AG20443 (cell line): ENCODE data around the gene MUCL3.
"Not testable (repeated sequence)": the region's sequence is repeated elsewhere in the genome, so short reads cannot be mapped to it uniquely, and the experiment has no call there.

ENCODE experiments used
- DNase-seq: peaks from one replicate; pipeline ENCODE4 v3.0.0; 2012; ENCODE audit warnings: low spot score, mixed read lengths

MUCL3 gene

DNA sequence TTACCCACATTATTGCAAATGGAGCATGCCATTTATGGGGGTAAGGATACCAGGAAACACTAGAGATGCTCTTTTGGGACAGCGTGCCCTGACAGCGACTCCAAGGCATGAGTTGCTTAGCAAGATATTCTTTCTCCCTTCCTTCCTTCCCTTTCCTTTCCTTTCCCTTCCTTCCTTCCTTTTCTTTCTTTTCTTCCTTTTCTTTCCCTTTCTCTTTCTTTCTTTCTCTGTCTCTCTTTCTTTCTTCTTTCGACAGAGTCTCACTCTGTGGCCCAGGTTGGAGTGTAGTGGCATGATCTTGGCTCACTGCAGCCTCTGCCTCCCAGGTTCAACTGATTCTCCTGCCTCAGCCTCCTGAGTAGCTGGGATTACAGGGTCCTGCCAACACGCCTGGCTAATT is 3.3 kb downstream of the MUCL3 start:
- DNase-seq = no peak

DNA sequence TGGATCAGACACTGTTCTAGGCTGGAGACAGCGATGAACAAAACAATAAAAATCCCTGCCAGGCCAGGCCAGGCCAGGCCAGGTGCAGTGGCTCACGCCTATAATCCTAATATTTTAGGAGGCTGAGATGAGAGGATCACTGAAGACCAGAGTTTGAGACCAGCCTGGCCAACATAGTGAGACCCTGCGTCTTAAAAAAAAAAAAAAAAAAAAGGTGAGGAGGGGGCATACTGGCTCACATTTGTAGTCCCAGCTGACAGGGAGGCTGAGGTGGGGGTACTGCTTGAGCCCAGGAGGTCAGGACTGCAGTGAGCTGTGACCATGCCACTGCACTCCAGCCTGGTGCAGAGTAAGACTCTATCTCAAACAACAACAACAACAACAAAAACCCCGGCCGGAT is 4.5 kb downstream of the MUCL3 start:
- DNase-seq = no peak

DNA sequence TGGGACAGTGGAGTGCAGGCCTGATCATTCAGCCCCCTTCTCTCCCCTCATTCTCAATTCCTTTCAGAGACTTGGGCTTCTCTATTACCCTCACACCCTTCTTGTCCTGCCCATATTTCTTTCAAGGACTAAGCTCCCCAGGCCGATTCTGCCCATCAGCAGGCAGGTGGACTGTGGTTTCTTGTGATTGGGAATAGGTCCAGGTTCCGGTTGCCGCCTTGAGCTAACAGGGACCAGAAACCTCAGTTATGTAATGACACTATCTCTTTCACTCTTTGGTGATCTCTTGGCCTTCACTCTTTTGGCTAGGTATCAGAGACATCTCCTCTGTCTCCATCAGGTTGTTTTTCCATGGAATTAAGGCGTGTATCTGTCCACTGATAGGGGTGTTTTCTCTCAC is 6.5 kb downstream of the MUCL3 start:
- no peak for DNase-seq

DNA sequence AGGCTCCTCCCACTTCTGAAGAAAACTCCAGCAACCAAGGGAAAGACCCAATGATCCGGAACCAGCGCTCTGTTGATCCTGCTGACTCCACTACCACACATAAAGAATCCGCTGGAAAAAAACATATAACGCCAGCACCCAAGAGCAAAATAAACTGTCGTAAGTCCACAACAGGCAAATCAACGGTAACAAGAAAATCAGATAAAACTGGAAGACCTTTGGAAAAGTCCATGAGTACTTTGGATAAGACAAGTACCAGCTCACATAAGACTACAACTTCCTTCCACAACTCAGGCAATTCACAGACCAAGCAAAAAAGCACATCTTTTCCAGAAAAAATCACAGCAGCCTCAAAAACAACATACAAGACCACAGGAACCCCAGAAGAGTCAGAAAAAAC is 8.0 kb downstream of the MUCL3 start:
- DNase-seq = no peak

DNA sequence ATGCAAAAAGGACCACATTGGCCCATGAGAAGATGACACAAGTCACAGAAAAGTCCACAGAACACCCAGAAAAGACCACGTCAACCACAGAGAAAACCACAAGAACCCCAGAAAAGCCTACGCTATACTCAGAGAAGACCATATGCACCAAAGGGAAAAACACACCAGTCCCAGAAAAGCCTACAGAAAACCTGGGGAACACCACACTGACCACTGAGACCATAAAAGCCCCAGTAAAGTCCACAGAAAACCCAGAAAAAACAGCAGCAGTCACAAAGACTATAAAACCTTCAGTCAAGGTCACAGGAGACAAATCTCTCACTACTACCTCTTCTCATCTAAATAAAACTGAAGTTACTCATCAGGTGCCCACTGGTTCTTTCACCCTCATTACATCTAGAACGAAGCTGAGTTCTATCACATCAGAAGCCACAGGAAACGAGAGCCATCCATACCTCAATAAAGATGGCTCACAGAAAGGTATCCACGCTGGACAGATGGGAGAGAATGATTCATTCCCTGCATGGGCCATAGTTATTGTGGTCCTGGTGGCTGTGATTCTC is 11.2 kb downstream of the MUCL3 start:
- DNase-seq = no peak

DNA sequence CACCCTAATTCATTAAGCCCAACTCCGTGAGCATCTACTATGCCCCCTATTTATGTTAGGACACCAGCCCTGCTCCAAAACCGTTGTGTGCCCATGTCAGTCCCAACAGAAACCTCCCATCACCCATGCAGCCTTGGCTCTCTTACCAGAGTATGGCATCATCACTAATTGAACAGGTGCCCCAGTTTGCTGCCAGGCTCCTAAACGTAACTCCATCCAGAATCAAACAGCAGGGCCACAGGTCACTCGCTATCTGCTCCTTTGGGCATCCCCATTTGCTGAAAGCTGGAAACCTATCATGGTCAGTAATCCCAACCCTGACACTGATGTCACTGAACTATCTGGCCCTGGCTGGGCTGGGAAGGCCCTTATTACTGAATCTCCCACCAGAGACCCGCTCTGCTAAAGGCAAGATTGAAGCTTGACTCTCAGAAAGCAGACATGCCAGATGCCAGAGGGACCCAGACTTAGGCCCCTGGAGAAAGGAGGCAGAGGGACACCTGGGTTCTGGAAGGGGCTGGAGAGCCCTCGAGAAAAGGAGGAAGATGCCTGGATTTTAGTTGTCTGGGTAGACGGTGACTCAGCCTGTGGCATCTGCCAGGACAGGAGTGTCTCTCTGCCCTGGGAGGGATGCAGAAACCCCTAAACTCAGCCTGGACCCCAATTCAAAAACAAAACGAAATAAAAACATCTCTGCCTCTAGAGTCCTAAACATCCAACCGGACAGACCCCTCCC is 14.0 kb downstream of the MUCL3 start:
- DNase-seq = no peak

DNA sequence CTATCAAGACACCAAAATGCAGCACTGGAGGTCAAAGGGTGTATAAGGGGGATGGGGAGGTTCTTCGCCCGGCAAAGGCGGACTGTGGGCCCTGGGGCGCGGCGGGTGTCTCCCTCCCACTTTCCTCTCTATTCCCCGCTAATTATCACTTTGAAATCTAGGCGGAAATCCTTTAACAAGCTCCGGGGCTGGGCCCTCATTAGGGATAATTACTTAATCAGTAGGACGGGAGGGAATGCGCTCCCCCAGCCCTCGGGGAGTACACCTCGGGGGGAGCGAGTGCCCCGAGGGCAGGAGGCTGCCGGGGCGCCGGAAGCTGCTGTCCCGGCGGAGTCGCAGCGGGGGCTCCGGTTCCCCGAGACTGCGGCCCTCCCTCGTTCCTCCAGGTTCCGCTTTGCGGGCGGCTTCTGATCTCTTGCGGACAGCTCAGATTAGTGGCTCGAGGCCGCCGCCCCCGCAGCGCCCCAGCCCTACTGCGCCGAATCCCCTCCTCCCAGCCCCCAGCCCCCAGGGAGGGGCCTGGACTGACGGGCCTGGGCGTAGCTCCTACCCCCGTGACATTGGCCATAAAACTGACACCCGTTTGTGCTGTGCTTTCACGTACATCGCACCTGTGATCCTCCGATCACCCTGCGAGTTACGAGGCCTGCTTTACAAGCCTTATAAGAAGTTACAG is 14.7 kb downstream of the MUCL3 start:
- DNase-seq = peak; percentile 63

DNA sequence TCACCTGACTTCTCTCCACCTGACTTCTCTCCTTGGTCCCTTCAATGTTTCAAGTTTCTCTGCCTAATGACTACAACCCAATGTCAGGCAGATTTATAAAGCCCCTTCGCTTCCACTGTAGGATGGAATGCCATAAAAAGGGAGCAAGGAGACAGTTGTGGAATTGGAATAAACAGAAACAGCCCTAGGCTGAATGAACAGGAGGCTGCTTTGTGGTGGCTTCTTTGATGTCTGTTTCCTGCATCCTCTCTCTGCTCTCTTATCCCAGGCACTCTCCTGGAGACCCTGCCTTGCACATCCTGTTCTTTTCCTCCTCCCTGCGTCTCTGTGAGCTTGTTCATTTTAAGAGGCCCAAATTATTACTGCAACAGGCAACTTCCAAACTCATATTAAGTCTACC is 16.9 kb downstream of the MUCL3 start:
- DNase-seq = no peak

DNA sequence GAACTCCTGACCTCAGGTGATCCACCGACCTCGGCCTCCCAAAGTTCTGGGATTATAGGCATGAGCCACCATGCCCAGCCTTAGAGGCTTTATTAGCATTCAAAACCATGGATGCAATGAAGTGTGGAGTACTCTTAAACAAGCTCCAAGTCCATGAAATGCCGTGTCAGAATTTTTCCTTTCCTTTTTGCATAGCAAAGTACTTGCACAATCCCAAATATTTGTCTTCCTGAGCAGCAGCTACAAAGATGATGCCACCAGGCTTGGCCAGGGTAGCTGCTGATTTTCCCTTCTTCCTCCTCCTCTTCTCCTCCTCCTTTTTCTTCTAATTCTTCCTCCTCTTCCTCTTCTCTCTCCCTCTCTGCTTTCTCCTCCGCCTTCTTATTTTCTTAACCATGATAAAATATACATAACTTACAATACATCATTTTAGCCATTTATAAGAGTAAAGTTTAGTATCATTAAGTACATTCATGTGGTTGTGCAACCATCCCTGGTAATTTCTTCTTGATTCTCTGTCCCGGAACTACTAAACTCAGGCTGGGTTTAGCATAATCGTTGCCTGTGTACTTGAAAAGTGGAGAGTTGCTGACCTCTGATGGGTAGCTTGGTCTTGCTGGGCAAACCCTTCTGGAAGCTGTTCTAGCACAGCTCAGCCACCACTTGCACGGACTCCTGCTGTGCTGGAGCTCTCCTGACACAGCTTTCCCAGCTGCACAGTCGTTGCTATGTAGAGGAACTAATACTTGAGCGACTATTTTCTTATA is 20.3 kb downstream of the MUCL3 start:
- DNase-seq = peak; percentile 64

DNA sequence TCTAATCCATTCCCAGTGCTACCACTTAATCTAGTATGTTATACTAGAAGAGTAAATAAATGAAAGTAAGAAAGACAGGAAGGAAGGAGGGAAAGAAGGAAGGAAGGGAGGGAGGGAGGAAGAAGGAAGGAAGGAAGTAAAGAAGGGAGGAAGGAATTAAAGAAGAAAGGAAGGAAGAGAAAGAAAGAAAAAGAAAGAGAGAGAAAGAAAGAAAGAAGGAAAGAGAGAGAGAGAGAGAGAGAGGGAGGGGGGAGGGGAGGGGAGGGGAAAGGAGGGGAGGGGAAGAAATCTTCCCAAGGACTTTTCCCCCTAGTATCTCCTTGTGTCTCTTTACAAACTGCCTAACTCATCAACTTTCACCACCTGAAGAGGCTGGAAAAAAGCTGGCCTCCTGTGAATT is 21.9 kb downstream of the MUCL3 start:
- no peak for DNase-seq

DNA sequence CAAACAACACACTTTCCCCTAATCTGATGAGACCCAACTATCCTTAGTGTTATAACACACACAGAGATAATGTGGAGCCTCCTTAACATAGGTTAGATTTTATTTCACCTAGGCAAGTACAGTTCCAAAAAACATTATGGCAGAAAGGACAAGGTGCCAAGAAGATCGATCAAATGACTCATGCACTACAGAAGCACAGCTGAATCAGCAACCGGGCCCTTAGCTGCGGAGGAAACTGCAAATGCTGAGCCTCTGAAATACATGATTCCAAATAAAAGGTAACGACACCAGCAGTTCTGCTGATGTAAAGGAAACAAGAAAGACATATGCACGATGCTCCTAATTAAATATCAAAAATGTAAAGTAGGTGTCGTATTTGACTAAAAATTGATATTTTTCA is 22.9 kb downstream of the MUCL3 start:
- DNase-seq = no peak

DNA sequence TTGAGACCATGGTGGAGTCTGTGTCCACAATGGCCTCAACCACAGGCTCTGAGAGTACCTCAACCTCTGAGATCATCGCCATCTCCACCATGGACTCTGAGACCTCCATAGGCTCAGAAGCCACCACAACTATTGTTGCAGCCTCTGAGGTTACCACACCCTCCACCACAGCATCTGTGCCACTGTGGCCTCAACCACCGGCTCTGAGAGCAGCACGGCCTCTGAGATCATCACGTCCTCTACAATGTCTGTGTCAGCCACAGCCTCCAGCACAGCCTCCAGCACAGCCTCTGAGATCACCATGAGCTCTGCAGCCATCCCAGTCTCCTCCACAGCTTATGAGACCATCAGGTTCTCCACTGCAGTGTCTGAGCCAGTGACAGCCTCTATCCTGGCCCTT is 23.3 kb downstream of the MUCL3 start:
- no peak for DNase-seq

DNA sequence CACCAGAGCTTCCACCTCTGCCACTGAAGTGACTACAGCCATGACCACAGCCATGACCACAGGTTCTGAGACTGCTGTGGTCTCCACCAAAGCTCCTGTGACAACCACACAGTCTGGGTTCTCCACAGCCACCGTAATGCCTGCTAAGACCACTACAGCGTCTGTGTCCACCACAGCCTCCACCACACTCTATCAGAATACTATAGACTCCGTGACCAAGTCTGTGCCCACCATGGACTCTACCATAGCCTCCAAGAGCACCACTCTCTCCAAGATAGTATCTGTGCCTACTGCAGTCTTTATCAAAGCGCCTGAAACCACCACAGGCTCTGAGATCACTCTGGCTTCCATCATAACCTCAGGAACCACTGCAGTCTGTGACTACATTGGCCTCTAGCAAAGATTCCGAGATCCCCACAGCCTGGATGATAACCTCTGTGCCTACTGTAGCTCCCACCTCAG is 24.4 kb downstream of the MUCL3 start:
- no peak for DNase-seq

DNA sequence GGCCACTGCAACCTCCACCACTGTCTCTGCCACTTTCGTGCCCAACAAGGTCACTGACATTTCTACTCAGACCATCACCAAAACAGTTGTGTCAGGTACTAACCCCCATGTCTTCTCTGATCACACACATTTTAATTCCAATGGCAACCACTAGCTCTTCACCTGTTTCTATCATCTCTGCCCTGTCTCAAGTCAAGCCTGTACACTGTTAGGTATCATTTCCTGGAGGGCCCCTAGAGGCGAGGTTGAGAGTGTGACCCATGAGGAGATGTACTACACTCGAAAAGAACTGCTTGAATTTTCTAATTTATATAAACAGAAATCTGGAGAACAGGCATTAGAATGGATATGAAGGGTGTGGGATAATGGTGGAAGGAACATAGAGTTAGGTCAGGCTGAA is 25.4 kb downstream of the MUCL3 start:
- no peak for DNase-seq

DNA sequence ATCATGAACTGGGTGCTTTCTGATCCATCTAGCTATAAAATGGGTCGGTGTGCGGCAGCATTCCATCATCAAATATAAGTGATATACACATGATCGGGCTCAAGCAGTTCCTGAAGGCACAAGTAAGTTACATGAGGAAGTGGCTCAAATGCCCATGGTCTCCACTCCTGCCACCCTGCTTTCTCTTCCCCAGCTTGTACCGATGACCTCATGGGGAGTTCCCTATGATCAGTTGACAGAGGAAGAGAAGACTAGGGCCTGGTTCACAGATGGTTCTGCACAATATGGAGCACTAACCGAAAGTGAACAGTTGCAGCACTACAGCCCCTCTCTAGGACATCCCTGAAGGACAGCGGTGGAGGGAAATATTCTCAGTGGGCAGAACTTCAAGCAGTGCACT is 28.4 kb downstream of the MUCL3 start:
- DNase-seq = not testable (repeated sequence)

DNA sequence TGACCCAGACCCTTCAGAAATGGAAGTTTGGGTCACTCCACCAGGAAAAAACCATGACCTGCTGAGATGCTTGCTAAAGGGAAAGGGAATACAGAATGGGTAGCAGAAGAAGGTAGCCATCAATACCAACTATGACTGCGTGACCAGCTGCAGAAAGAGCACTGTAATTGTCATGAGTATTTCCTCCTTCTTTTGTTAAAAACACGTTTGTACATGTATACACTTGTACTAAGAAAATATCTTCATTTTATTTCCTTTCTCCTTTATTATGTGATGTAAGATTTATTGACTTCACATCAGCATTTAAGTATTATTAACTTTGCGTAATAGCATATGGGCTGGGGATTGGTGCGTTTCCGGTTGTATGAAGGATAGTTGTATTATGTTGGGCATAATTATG is 30.2 kb downstream of the MUCL3 start:
- no peak for DNase-seq

DNA sequence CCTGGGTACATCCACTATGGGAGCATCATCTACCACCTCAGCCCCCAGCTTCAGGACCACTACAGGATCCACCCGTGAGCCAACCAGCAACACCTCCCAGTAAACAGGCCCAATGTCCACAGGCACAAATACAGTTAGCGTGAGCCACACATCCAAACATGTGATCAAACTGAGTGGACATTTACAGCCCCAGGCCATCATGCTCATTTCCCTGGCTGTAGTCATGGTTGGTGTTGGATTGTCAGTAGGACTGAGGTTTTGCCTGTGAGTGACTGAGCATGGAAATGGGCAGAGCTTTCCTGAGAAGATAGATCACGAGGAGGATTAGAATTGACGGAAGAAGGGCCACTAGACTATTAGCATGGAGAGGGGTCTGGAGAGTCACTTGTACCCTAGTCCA is 32.0 kb downstream of the MUCL3 start:
- DNase-seq = no peak

DNA sequence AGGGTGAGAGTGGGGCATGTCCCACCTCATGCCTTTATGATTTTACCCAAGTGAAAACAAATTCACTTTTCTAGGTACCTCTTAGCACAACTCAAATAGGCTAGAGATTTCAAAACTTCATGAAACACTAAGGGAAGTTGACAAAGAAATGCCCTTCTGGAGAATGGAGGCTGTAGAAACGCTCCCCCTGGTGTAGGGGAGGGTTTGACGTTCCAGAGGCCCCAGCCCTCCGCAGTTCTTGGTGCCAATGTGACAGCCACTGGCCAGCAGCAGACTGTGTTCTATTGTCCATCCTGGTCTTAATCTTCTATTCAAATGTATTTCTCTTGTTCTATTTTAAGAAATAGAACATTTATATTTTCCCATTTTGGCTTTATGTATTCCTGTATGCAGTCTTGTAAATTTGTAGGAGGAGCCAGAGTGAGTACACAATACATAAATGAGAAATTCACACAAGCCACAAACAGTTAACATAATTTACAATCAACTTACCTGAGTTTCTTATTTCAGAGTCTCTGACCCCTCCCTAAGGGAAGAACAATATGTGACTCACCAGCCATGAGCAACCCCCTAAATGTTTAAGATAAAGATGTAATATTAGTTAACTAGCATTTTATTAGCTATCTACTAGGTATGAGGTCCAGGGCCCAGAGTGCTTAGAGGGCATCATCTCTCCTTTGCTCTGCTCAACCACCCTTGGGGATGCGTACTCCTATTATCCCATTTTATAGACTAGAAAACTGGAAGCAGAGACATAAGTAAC is 33.9 kb downstream of the MUCL3 start:
- no peak for DNase-seq

DNA sequence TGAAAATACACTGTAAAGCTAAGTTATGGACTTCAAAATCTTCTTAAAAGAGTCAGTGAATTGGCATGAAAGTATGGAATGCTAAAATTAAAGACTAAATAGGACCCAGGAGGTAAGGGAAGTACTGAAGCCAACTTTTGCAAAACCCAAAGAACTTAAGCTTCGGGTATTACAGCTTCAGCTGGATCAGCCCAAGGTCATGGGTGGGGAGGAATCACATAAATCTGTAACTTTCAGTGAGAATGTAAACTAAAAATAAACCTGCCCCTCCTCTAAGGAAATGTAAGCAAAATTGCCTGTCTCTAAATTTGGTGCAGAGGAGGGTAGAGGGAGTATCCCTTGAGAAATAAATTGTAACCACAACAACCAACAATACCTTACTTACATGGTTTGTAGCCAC is 38.4 kb downstream of the MUCL3 start:
- no peak for DNase-seq

DNA sequence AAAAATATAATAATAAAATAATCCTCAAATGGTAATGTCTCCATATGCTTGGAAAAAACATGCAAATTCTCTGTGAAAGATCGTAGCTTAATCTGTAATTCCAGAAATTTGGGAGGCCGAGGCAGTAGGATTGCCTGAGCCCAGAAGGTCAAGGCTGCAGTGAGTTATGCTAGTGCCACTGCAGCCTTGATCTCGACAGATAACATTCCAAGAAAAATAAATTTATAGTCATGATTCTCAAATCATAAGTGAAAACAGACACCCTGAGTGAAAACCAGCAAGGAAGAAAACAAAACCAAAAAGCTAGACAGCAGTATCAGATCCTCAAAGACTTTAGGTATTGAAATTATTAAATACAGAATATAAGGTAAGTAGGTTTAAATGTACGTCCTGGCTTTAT is 38.9 kb downstream of the MUCL3 start:
- DNase-seq = no peak

DNA sequence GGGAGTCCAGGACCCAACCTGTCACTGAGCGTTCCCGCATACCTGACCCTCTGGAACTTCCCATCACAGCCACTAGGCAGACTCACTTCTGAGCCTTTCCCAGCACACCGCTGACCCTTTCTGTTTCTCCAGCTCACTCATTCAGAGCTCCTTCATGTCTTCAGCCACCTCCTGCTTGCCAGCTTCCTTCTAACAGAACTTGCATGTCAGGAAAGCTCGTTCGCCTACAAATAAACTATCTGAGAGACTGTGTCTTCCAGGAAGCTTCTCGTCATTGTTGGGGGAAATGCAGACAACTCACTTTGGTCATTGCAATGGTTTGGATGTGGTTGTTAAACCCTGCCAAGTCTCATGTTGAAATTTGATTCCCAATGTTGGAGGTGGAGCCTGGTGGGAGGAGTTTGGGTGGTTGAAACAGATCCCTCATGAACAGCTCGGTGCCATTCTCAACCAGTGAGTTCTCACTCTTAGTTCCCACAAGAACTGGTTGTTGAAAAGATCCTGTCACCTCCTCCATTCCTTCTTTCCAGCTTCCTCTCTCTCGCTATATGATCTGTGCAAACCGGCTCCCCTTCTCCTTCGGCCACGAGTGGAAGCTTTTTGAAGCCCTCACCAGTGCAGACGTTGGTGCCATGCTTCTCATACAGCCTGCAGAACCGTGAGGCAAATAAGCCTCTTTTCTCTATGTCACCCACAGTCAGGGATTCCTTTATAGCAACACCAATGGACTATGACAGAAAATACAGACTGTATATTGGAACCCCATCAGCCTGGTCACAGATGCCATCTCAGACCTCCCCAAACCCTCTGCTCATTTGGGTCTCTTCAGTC is 41.4 kb downstream of the MUCL3 start:
- DNase-seq = peak; percentile 71
